HG03175 (cell line): Measurements from ENCODE around the gene PILRA.
"Not testable (repeated sequence)": the region's sequence is repeated elsewhere in the genome, so short reads cannot be mapped to it uniquely, and the experiment has no call there.

Source experiments
- ATAC-seq: cut with Tn5 transposase; IDR thresholded peaks from one replicate; pipeline ENCODE4 v1.9.1; 2021; ENCODE audit warnings: mild to moderate bottlenecking, moderate library complexity; ENCODE audit not compliant: unreplicated experiment

Gene PILRA

GRCh38 chr7:100432621-100433275 is 59.5 kb downstream of the PILRA start:
- no peak for ATAC-seq

GRCh38 chr7:100433276-100433591 is 59.9 kb downstream of the PILRA start:
- ATAC-seq = no peak

GRCh38 chr7:100433592-100434296 is 60.5 kb downstream of the PILRA start:
- no peak for ATAC-seq

GRCh38 chr7:100434297-100435144 is 61.2 kb downstream of the PILRA start:
- no peak for ATAC-seq

DNA sequence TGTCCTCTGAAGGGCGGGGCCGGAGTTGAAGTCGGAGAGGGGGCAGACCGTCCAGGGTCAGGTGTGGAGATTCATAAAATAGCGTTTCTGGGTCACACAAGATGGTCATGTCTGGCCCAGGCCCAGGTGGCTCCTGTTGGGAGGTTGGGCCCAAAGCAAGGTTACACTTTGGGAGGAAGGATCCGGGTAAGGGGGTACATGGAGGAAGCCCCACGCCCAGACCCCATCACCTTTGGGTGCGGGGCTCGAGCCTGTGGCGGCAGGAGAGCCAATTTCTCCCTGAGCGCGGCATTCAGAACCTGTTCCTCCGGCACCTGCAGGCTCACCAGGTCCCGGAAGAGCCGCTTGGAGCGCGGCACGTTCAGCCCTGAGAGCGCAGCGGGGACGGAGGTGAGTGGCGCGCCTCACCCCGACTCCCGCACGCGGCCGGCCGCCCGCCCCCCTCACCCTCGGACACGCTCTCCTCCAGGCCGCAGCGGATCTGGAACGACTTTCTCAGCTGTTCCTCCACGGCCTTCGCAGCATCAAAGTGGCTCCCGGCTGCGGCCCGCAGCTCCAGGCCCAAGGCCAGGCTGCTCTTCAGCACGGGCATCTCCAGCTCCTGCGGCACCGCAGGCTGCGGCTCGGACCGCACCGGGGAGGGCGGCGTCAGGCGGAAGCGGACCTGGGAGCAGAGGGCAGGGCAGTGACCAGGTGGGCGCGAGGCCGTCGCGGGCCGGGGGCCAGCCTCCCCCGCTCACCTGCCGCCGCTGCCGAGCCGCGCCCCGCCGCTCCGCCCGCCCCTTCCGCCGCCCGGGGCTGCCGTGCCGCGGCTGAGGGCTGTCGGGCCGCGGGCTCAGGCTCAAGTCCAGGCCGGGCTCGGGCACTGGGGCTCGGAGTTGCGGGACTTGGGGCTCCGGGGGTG is 62.4 kb downstream of the PILRA start:
- ATAC-seq = peak; percentile 33

DNA sequence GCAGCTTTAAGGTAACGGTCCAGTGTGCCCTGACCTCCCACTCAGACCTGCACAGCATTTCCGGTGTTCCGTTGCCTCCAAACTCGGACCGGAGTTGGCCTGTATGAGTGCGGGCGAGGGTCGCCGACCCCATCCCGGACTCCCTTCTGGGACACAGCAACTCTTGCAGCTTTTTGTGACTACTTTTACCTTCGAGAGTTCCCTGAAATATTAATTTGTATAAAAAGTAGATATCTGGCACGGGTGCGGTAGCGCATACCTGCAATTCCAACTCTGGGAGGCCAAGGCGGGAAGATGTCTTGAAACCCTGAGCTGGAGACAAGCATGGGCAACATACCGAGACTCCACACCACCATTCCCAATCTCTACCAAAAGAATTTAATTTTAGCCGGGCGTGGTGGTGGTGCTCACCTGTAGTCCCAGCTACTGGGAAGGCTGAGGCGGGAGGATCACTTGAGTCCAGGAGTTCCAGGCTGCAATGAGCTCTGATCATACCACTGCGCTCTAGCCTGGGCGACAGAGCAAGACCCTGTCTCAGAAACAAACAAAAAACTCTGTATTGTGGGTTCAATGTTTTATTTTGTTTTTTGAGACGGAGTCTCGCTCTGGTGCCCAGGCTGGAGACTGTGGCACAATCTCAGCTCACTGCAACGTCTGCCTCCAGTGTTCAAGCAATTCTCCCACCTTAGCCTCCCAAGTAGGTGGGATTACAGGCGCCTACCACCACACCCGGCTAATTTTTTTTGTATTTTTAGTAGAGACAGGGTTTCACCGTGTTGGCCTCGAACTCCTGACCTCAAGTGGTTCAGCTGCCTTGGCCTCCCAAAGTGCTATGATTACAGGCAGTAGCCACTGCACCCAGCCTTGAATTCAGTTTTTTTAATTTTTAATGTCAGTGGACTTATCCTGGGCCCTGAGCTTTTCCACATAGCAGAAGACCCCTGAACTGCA is 64.1 kb downstream of the PILRA start:
- no peak for ATAC-seq

DNA sequence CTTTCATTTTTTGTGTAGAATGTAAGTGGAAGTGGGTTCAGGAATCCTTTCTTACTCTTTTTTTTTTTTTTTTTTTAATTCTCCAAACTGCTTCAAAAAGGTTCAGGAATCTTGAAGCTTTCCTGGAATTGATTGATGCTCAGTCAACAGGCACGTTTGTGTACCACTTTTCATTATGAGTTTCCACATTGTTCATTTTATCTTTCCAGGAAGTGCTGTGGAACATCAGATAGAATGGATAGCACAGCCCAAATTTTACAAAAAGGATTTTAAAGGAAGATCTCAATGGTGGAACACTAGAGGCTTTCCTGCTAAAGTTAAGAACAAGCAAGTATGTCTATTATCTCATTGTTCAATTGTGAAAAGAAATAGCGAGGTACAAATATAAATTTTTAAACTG is 64.9 kb downstream of the PILRA start:
- ATAC-seq = no peak

GRCh38 chr7:100438731-100439130 is 65.4 kb downstream of the PILRA start:
- not testable (repeated sequence) for ATAC-seq

DNA sequence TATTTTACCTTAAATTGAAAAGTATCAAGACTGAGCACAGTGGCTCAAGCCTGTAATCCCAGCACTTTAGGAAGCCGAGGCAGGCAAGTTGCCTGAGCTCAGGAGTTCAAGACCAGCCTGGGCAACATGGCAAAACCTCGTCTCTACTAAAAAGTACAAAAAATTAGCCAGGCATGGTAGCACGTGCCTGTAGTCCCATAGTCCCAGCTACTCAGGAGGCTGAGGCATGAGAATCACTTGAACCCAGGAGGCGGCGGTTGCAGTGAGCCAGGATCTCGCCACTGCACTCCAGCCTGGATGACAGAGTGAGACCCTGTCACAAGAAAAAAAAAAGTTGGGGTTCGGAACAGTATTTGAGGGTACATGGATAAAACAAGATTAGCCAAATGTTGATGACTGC is 66.0 kb downstream of the PILRA start:
- not testable (repeated sequence) for ATAC-seq

GRCh38 chr7:100441641-100442535 is 68.6 kb downstream of the PILRA start:
- ATAC-seq = no peak

DNA sequence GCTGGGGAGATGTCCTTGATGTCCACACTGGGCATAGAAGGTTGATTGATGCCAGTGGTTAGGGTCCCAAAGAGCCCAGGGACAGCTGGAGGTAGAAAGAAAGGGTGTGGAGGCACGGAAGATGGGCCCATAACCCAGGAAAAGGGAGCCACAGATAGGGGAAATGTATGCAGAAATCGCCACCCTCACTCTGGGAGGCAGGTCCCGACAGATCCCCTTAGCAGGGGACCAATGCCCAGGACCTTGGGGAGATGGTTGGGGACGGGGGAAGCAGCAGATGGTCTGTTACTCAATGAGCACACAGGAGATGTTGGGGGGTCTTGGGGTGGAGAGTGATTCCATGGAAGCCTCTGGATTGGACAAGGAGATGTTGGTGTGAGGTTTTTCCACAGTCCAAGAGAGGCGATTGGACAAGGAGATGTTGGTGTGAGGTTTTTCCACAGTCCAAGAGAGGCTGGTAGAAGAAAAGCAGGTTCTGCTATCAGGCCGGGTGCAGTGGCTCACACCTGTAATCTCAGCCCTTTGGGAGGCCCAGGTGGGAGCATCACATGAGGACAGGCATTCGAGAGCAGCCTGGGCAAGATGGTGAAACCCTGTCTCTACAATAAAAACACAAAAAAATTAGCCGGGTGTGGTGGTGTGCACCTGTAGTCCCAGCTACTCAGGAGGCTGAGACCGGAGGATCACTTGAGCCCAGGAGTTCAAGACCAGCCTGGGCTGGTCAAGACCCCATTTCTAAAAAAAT is 70.0 kb downstream of the PILRA start:
- ATAC-seq = no peak

- ATAC-seq = no peak
Observed at GRCh38 chr7:100444311-100445278, 71.3 kb downstream of the PILRA start.

GRCh38 chr7:100446040-100446439 is 72.8 kb downstream of the PILRA start:
- no peak for ATAC-seq

DNA sequence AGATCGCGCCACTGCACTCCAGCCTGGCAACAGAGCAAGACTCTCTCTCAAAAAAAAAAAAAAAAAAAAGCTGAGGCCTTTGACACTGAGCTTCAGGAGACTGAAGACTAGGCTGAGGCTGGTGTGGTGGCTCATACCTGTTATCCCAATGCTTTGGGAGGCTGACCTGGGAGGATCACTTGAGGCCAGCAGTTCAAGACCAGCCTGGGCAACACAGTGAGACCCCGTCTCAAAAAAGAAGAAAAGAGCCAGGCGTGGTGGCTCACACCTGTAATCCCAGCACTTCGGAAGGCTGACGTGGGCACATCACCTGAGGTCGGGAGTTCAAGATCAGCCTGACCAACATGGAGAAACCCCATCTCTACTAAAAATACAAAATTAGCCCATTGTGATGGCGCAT is 74.1 kb downstream of the PILRA start:
- ATAC-seq = not testable (repeated sequence)

- ATAC-seq = no peak
Observed at GRCh38 chr7:100449190-100449795, 76.0 kb downstream of the PILRA start.
